Measurements from ENCODE around the gene EXPH5. TPM values are rescaled to one million over a fixed set of nuclear protein-coding genes. Genes with fewer than 3 reads are reported as not detected.

Gene EXPH5
- total RNA-seq, 1 experiment from 2014 or later = 18.3 TPM

DNA sequence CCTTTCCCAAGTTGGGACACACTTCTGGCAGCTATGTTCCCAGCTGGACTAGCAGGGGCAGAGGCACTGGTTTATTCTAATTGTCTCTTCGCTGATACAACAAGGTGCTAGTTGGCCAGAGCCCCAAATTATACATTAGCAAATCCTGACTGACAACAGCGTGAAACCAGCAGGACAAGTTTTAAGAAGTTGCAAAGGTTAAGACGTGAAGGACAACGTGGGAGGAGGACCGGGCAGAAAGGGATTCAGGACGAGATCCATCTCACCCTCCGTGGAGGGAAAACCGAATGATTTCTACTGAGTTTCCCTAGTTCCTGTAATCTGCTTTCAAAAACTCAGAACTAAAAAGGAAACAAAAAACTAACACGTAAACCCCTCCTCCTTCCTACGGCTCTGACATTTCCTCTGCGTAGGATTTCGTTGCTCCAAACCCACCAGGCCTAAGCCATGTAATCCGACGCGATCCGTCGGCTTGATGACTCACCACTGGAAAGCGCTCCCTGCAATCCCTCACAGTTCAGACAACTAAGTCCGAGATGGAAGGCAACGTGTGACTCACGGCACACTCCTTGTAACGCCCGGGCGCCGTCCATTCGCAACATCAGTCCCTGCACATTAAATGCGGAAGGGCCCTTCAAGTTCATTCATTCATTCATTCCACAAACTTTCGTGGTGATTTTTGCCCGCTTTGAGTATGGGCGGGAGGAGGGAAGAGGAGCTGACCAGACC lies 96.1 kb downstream of the EXPH5 start (continued):
- TF ChIP-seq, protein P1, sequence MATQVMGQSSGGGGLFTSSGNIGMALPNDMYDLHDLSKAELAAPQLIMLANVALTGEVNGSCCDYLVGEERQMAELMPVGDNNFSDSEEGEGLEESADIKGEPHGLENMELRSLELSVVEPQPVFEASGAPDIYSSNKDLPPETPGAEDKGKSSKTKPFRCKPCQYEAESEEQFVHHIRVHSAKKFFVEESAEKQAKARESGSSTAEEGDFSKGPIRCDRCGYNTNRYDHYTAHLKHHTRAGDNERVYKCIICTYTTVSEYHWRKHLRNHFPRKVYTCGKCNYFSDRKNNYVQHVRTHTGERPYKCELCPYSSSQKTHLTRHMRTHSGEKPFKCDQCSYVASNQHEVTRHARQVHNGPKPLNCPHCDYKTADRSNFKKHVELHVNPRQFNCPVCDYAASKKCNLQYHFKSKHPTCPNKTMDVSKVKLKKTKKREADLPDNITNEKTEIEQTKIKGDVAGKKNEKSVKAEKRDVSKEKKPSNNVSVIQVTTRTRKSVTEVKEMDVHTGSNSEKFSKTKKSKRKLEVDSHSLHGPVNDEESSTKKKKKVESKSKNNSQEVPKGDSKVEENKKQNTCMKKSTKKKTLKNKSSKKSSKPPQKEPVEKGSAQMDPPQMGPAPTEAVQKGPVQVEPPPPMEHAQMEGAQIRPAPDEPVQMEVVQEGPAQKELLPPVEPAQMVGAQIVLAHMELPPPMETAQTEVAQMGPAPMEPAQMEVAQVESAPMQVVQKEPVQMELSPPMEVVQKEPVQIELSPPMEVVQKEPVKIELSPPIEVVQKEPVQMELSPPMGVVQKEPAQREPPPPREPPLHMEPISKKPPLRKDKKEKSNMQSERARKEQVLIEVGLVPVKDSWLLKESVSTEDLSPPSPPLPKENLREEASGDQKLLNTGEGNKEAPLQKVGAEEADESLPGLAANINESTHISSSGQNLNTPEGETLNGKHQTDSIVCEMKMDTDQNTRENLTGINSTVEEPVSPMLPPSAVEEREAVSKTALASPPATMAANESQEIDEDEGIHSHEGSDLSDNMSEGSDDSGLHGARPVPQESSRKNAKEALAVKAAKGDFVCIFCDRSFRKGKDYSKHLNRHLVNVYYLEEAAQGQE (IDR thresholded peaks at IDR 0.05; ENCODE audit: low read depth) = no peak
- TF ChIP-seq POLR2AphosphoS5 (IDR thresholded peaks at IDR 0.05; ENCODE audit: low read depth, low read length) = peak; percentile 94
- no peak; the same call in 1 of the 2 replicates for TF ChIP-seq SRF (IDR thresholded peaks at IDR 0.05; ENCODE audit: low read depth)
- TF ChIP-seq EGR1 (IDR thresholded peaks at IDR 0.05; ENCODE audit: low read depth) = peak; percentile 62
- peak; percentile 95 for TF ChIP-seq POLR2A (IDR thresholded peaks at IDR 0.05; ENCODE audit: borderline replicate concordance, extremely low read depth, insufficient read depth, insufficient read length)
- peak; percentile 93 for TF ChIP-seq FOSL1 (IDR thresholded peaks at IDR 0.05; ENCODE audit: low read depth)
- TF ChIP-seq, protein P2, sequence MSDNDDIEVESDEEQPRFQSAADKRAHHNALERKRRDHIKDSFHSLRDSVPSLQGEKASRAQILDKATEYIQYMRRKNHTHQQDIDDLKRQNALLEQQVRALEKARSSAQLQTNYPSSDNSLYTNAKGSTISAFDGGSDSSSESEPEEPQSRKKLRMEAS (IDR thresholded peaks at IDR 0.05) = peak; percentile 83
- TF ChIP-seq TCF7L2 (IDR thresholded peaks at IDR 0.05; ENCODE audit: borderline replicate concordance, extremely low read depth, insufficient read depth, insufficient read length) = peak; percentile 66
- TF ChIP-seq SIN3A (IDR thresholded peaks at IDR 0.05; ENCODE audit: low read depth) = peak; percentile 74; the same call in 1 of the 2 replicates

DNA sequence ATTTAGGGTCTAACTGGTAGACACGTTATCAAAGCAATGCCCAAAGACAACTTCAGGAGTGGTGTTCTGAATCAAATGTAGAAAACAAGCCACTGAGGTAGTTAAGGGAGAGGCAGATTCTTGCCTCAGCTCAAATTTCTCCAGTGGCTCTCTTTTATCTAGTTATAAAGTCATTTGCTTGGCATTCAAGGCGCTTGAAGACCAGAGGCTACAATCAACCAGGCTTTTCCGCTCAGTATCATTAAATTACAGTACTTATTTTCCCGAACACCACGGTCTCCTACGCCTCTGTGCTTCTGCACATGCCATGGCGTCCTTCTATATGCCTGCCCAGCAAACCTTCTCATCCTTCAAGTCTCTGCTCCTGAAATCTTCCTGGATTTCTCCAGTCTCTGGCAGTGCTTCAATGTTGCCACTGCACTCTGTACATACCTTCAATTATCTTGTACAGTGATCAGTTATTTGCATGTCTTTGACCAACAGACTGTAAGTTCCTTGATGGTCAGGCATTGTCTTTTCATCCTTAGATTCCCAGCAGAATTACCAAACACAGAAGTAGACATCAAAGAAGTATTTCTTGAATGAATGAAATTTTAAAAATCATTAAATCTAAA lies 96.8 kb downstream of the EXPH5 start:
- peak overlapping the region; percentile 91 for H2AFZ ChIP-seq (ENCODE audit: low read depth, low read length, poor library complexity, severe bottlenecking)
- intact Hi-C loops (cut with micrococcal nuclease) = loop anchor here (2.0 kb wide), 1 partner anchor 30 kb away; the partner anchor contains the start of gene C11orf65
- no peaks in the 10 kb centered on the region for H4K20me1 ChIP-seq (ENCODE audit: insufficient read depth)
- no peaks in the 10 kb centered on the region for H3K9me2 ChIP-seq (ENCODE audit: insufficient read depth)
- no peaks in the 10 kb centered on the region for H3K9me3 ChIP-seq (ENCODE audit: control insufficient read depth in 1 of 2, insufficient read depth in 1 of 2, low read depth in 1 of 2, low read length in 2 of 2)
- H3K79me2 ChIP-seq (ENCODE audit: insufficient read depth, low read length) = no peaks in the 10 kb centered on the region
- H3K27me3 ChIP-seq (ENCODE audit: insufficient read depth, low read length) = no peaks in the 10 kb centered on the region
- POLR2A ChIA-PET = no interaction called here
- DNase-seq (ENCODE audit: low read depth, low spot score) = no peak
- TF ChIP-seq SIN3A (IDR thresholded peaks at IDR 0.05; ENCODE audit: low read depth) (no peak), ZFX (IDR thresholded peaks at IDR 0.05) (no peak), JUND (IDR thresholded peaks at IDR 0.05) (no peak), EZH2phosphoT487 (IDR thresholded peaks at IDR 0.05; ENCODE audit: borderline replicate concordance) (no peak), YY1 (IDR thresholded peaks at IDR 0.05; ENCODE audit: extremely low read depth, insufficient replicate concordance, low read depth, low read length) (no peak), SRF (IDR thresholded peaks at IDR 0.05; ENCODE audit: low read depth) (no peak), ZNF274 (IDR thresholded peaks at IDR 0.05; ENCODE audit: low read depth, low read length) (no peak)
- TF ChIP-seq, protein P2 (IDR thresholded peaks at IDR 0.05) = peak; percentile 12; the same call in 1 of the 2 replicates
- peak overlapping the region; percentile 86 for H3K9ac ChIP-seq (ENCODE audit: low read length)
- RAD21 ChIA-PET (ENCODE audit: low non-redundant PET in 1 of 2, low total read pairs in 2 of 2, uncharacterized antibody in 2 of 2, unreplicated experiment in 2 of 2) = no interaction called here
- BruUV-seq (replicated peaks) = no TSS peak
- H3K27ac ChIP-seq (ENCODE audit: low read depth, low read length) = peak overlapping the region; percentile 97
- peaks cover 12 to 32% of the 10 kb centered on the region in 2 experiments; a peak in 3 of 4 replicates for H3K4me1 ChIP-seq (ENCODE audit: control insufficient read depth in 1 of 2, insufficient read depth in 2 of 2, low read length in 2 of 2)
- CTCF ChIA-PET = no interaction called here
- H3K36me3 ChIP-seq (ENCODE audit: control insufficient read depth in 1 of 2, insufficient read depth in 2 of 2, low read length in 2 of 2) = no peaks in the 10 kb centered on the region
- H3K4me3 ChIP-seq (replicated peaks in 1 of 2; ENCODE audit: low read depth in 1 of 2, low read length in 2 of 2) = peak overlapping the region; percentile 46 to 65
- peak overlapping the region; percentile 93 for H3K4me2 ChIP-seq (ENCODE audit: low read length)
- no peak for ATAC-seq

Data from HCT116 (cell line).